HAP-1 (cell line): Measurements from ENCODE around the gene ANKLE2.
A peak's percentile ranks its signal among the peaks of the same experiment; 100 is the strongest.
"Not testable (repeated sequence)": the region's sequence is repeated elsewhere in the genome, so short reads cannot be mapped to it uniquely, and the experiment has no call there.

ENCODE experiments used
- DNase-seq, 2 experiments: peaks; one replicate each; pipeline ENCODE4 v3.0.0-alpha.2; 2016 to 2020; ENCODE audit warnings: low spot score in 2 of 2
- H3K27me3 ChIP-seq: fragments of 250-450 bp; sonication (Bioruptor Pico); 2 replicates; pipeline ENCODE4 v1.5.1; 2020; ENCODE audit warnings: low read depth, mild to moderate bottlenecking, moderate library complexity
- H3K36me3 ChIP-seq: fragments of 250-450 bp; sonication (Bioruptor Pico); replicated peaks from 2 replicates; pipeline ENCODE4 v1.5.1; 2020; ENCODE audit warnings: mild to moderate bottlenecking
- H3K4me1 ChIP-seq: fragments of 250-450 bp; sonication (Bioruptor Pico); 2 replicates; pipeline ENCODE4 v1.5.1; 2020; ENCODE audit warnings: mild to moderate bottlenecking
- H3K4me3 ChIP-seq: fragments of 250-450 bp; sonication (Bioruptor Pico); 2 replicates; pipeline ENCODE4 v1.5.1; 2020; ENCODE audit warnings: mild to moderate bottlenecking, moderate library complexity
- H3K9me3 ChIP-seq: fragments of 250-450 bp; sonication (Bioruptor Pico); 2 replicates; pipeline ENCODE4 v1.5.1; 2020; ENCODE audit warnings: mild to moderate bottlenecking, moderate library complexity
- in situ Hi-C: fragments of 300-500 bp; cut with MboI; formaldehyde crosslinking; loops from 3 replicates; pipeline ENCODE4 v1.14.3; 2020; ENCODE audit warnings: low sequenced_read_pairs, inconsistent platforms, mixed read lengths

The ANKLE2 gene

DNA sequence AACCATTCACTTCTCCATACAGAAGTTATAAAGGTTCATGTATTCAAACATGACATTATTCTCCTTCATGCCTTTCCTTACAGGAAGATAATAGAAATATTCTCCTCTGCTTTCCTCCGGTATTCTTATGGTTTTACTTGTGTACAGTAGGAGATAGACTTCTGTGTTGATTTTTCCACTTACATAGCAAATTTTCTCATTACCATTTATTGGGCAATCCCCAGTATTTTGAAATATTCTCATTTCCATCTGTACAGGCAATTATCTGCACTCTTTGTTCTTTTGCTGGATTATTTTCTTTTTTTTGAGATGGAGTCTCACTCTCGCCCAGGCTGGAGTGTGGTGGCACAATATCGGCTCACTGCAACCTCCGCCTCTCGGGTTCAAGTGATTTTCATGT, 63.3 kb downstream of the ANKLE2 start:
- Histone ChIP-seq H3K4me3 (no peak overlapping the region), H3K36me3 (peaks cover 58% of the 10 kb centered on the region), H3K9me3 (no peaks in the 10 kb centered on the region), H3K4me1 (no peaks in the 10 kb centered on the region), H3K27me3 (no peaks in the 10 kb centered on the region)
- no peak for DNase-seq
- in situ Hi-C loops: no loop called here

DNA sequence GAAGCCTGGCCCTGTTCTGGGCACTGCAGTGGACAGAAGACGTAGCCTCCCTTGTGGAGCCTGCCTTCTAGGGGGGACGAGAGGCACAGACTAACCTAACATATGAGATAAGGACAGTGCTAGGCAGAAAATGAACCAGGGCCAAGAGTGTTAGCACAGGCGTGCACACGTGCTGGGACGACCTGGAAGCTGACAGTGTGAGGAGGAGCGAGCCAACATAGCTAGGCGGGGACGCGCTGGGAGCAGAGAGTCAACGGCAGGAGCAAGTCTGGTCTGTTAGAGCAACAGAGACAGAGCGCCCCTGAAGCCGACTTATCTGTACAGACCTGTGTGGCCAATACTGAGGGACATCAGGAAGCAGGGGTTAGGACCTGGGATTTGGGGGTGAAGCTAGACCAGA, 66.2 kb downstream of the ANKLE2 start:
- H3K9me3 ChIP-seq: no peaks in the 10 kb centered on the region
- H3K4me1 ChIP-seq: no peaks in the 10 kb centered on the region
- peaks cover 51% of the 10 kb centered on the region for H3K36me3 ChIP-seq
- H3K27me3 ChIP-seq: no peaks in the 10 kb centered on the region
- no peak for DNase-seq
- in situ Hi-C loops: no loop called here
- no peak overlapping the region for H3K4me3 ChIP-seq

- H3K27me3 ChIP-seq, H3K4me3 ChIP-seq, H3K4me1 ChIP-seq, DNase-seq, in situ Hi-C loops, H3K9me3 ChIP-seq: not testable (repeated sequence)
- H3K36me3 ChIP-seq: peaks cover 50% of the 10 kb centered on the region
Measured at GRCh38 chr12:132694888-132695287, 66.7 kb downstream of the ANKLE2 start.

GRCh38 chr12:132692030-132692429, 69.6 kb downstream of the ANKLE2 start:
- DNase-seq, H3K4me1 ChIP-seq, H3K27me3 ChIP-seq, H3K4me3 ChIP-seq, H3K9me3 ChIP-seq, in situ Hi-C loops: not testable (repeated sequence)
- peaks cover 41% of the 10 kb centered on the region for H3K36me3 ChIP-seq

DNA sequence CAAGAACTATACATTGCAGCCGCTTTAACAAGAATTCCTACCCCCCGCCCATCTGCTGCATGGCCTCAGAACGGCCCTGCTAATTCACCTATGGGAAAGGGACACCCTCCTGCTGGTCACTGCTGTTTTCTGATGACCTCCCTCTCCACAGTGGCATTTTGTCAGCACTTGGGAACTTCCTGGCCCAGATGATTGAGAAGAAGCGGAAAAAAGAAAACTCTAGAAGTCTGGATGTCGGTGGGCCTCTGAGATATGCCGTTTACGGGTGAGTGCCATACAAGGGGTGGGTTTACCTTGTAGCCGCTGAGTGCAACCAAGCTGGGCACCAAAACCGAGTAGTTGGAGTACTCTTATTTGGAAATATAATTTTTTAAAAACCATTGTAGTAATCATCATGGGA, 71.5 kb downstream of the ANKLE2 start:
- Histone ChIP-seq H3K9me3 (no peaks in the 10 kb centered on the region), H3K4me3 (no peak overlapping the region), H3K36me3 (peaks cover 36% of the 10 kb centered on the region), H3K27me3 (no peaks in the 10 kb centered on the region), H3K4me1 (peaks cover 10% of the 10 kb centered on the region)
- DNase-seq: no peak
- in situ Hi-C loops: no loop called here

DNA sequence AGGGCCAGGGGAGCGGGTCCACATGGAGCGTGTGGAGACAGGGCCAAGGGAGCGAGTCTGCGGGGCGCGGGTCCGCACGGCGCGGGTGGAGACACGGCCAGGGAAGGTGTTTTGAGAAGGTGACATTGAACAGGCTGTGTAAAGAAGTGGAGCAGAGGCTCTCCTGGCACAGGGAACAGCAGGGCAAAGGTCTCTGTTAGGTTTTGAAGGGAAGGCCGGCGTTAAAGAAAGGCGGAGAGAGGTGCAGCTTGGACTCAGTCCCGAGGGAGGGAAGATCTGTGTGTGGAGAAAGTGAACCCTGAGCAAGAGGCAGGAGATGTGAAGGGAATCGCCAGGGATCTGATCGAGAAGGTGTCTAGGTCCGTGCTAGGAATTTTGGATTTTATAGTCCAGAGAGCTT, 72.4 kb downstream of the ANKLE2 start:
- H3K4me3 ChIP-seq: peak overlapping the region; percentile 14
- in situ Hi-C loops: no loop called here
- H3K27me3 ChIP-seq: no peaks in the 10 kb centered on the region

GRCh38 chr12:132687211-132688164, 74.1 kb downstream of the ANKLE2 start, which contains the start of the genes POLE and PXMP2:
Gene POLE (minus strand): TSS chr12:132687342. CDS start chr12:132687315, 27 bp downstream.
Gene PXMP2 (plus strand): TSS chr12:132687587. CDS start chr12:132687671, 84 bp downstream.
- Histone ChIP-seq H3K36me3 (peaks cover 41% of the 10 kb centered on the region), H3K27me3 (no peaks in the 10 kb centered on the region), H3K4me1 (peaks cover 10% of the 10 kb centered on the region), H3K9me3 (no peaks in the 10 kb centered on the region), H3K4me3 (peak within 1 kb of the TSS; percentile 72)
- peak; percentile 95 to 98 for DNase-seq
- in situ Hi-C loops: no loop called here

More for the DNA sequence above, 72.4 kb downstream of the ANKLE2 start:
- DNase-seq: peak in 1 of 2 experiments; percentile 20
- Histone ChIP-seq H3K9me3 (no peaks in the 10 kb centered on the region), H3K36me3 (peaks cover 36% of the 10 kb centered on the region), H3K4me1 (peaks cover 10% of the 10 kb centered on the region)

- peaks cover 44% of the 10 kb centered on the region for H3K36me3 ChIP-seq
- peaks cover 10% of the 10 kb centered on the region for H3K4me1 ChIP-seq
- in situ Hi-C loops: no loop called here
- DNase-seq: peak in 1 of 2 experiments; percentile 52
- no peaks in the 10 kb centered on the region for H3K9me3 ChIP-seq
- H3K27me3 ChIP-seq: no peaks in the 10 kb centered on the region
- peak overlapping the region; percentile 72 for H3K4me3 ChIP-seq
Measured at GRCh38 chr12:132686825-132687210, 74.8 kb downstream of the ANKLE2 start.

DNA sequence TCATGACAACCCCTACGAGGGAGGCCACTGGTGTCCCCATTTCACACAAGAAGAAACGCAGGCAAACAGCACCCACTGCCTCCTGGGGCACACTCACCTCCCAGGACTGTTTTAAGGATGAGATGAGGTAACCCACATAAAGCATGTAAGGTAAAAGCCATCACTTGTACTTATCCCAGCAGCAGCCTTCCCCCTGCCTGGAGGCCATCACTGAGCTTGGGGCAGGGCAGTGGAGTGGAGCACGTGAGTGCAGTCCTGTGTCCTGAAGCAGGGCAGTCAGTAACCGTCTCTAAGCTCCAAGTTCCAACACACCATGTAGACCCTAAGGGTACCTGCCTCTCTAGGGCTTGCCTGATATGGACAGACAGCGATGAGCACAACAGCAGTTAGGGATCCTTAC, 76.2 kb downstream of the ANKLE2 start:
- Histone ChIP-seq H3K9me3 (no peaks in the 10 kb centered on the region), H3K4me3 (peak overlapping the region; percentile 72), H3K27me3 (no peaks in the 10 kb centered on the region), H3K36me3 (peaks cover 42% of the 10 kb centered on the region), H3K4me1 (peaks cover 10% of the 10 kb centered on the region)
- in situ Hi-C loops: no loop called here
- DNase-seq: peak in 1 of 2 experiments; percentile 24

DNA sequence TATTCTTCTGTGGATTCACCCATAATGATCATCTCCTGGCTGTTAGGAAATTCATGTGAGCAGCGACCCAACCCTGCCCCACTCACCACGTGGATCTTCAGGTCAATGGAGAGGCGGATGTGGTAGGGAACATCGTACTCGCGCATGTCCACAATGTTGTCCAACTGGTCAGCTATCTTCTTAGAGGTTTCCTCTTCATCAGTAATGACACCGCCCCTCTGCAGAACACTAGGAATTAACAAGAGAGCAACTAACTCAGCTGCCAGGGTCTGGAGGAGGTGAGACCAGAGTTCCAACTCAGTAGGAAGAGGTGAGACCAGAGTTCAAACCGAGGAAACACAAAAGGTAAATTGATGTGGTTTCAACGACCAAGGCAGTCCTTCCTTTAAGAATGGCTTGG, 84.1 kb downstream of the ANKLE2 start:
- Histone ChIP-seq H3K4me3 (no peak overlapping the region), H3K9me3 (no peaks in the 10 kb centered on the region), H3K27me3 (no peaks in the 10 kb centered on the region), H3K36me3 (peaks cover 91% of the 10 kb centered on the region), H3K4me1 (no peaks in the 10 kb centered on the region)
- no peak for DNase-seq
- in situ Hi-C loops: no loop called here

GRCh38 chr12:132675757-132676432, 85.7 kb downstream of the ANKLE2 start:
- no peak for DNase-seq
- H3K4me3 ChIP-seq: no peak overlapping the region
- in situ Hi-C loops: no loop called here
- no peaks in the 10 kb centered on the region for H3K9me3 ChIP-seq
- peaks cover 94% of the 10 kb centered on the region for H3K36me3 ChIP-seq
- no peaks in the 10 kb centered on the region for H3K4me1 ChIP-seq
- no peaks in the 10 kb centered on the region for H3K27me3 ChIP-seq
